Cortex of kidney (tissue), 1 donor: Measurements from ENCODE around the gene LILRB2.
"Not testable (repeated sequence)": the region's sequence is repeated elsewhere in the genome, so short reads cannot be mapped to it uniquely, and the experiment has no call there.

Experiments
- DNase-seq: peaks from one replicate; lab custom pipeline; 2025; lab: John Stamatoyannopoulos, UW

LILRB2 gene

GRCh38 chr19:54273821-54274220 is 7.1 kb downstream of the LILRB2 start:
- no peak for DNase-seq

GRCh38 chr19:54272181-54272580 is 8.7 kb downstream of the LILRB2 start:
- DNase-seq, result not testable (repeated sequence)

DNA sequence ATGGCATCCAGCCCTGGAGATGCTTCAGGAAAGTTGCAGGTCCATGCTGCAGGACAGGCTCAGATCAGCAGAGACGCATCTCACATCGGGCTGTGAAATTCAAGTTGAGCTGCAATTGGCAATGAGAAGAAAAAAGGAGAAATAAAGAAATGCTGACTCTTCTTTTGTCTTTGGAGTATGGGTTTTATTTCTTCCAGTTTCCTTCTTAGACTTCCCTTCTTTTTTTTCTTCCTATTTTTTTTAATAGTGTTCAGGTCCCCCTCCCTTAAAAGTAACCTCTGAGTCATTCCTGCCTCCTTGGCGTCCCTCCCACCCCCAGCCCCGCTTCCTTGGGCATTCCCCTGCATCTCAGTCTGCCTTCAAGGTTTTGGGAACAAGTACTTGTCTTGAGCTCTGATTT is 9.3 kb downstream of the LILRB2 start:
- DNase-seq, result not testable (repeated sequence)

GRCh38 chr19:54271106-54271505 is 9.8 kb downstream of the LILRB2 start:
- DNase-seq, result no peak

DNA sequence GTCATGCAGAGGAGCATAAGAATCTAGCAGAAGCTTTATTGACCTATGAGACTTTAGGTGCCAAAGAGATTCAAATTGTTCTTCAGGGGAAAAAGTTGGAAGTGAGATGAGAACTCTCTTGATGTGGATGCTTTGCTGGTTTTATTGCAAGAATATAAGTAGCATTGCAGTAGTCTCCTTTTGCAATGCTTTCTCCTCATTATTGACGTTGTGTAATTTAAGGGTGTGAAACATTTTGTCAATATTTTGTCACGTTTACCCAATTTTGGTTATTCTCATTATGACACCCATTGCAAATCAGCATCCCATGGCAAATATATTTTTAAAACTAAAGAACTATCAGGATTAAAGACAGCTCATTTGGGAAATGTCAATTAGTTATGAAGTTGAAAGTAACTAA is 12.0 kb downstream of the LILRB2 start:
- no peak for DNase-seq

DNA sequence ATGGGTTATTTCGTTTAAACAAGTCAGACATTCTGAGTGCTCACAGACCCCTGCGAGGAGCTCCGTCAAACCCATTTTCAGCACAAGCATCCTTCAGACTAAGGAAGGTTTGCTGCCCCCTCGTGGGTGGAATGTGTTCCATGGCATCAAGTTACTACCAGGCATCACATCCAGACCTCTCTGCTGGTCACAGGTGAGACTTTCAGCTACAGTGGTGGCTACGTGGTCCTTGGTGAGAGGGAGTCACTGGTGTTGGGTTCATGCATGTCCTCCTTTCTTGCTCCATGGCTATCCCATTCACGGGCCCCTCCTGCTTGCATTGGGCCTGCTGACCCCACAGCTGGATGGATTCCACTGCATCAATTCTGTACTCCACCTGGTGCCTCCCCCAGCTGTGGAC is 14.8 kb downstream of the LILRB2 start:
- DNase-seq, result no peak

GRCh38 chr19:54262470-54262869 is 18.4 kb downstream of the LILRB2 start:
- no peak for DNase-seq

DNA sequence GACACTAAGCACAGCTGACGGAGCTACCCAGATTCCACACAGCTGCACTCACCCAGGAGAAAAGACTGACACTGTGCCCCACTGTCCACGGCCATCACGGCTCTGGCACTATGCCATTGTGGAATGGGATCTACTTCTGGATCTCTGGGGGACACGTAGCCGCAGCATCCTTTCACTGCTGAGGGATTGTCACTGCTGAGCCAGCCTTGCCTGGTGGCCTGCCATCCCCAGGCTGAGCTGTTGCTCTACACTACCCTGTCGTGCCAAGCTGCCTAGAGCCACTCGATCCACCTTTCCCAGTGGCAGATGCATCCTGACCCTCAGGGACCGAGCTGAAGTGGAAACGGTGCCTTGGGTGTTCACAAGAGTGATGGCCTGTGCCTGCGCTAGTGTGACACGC is 18.8 kb downstream of the LILRB2 start:
- no peak for DNase-seq

DNA sequence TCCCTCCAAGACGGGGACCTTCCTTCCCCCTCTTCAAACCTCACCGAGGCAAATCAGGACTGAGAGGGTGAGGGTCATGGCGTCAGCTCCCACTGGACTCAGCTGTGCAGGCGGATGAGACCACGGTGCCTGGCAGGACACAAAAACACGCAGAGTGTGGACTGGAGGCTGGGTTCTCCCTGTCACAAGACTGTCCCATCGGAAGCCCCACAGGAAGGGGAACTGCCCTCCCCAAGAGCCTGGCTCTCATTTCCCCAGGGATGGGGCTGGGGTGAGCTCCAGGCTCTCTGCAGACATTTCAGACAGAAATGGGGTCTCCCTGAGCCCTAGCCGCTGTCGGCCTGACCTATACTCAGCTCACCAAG is 23.8 kb downstream of the LILRB2 start, which contains the start of gene LILRB5:
TSS of gene LILRB5 (minus strand) at position 158 of the 365 bp plus-strand sequence. CDS start at position 78, 80 bp downstream.
- no peak for DNase-seq

DNA sequence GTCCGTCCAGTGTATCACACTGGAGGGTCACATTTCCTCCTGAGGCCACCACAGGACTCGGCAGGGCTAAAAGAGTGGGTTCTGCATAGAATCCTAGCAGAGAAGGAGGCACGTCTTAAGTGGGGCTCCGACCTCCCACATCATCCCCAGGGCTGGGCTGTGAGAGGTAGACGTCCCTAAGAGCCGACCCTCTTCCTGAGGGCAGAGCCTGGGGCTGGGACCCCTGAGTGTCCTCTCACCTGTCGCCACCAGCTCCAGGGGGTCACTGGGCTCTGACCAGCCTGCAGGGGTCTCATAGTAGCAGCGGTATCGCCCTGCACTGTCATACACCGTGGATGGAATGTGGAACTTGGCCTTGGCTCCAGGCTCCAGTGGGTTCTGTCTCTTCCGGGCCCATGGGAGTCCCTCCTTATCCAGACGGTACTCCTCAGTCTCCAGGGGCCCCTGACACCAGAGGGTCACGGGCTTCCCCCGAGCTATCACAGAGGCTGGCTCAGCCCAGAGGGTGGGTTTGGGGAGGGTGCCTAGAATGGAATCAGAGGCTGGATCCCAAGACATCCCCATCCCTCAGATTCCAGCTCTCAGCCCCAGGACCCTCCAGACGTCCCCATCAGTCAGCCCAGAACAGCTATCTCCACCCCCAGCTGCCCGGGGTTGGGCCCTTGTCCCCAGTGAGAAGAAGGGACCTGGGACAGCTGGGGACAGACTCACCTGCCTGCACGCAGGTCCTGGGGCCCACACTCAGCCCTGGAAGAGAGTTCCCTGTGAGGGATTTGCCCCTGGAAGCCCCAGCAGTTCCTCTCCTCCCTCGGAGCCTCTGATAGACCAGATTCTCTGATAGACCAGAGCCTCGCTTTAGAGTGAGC is 24.4 kb downstream of the LILRB2 start:
- DNase-seq, result no peak

GRCh38 chr19:54255105-54255775 is 25.7 kb downstream of the LILRB2 start:
- no peak for DNase-seq

DNA sequence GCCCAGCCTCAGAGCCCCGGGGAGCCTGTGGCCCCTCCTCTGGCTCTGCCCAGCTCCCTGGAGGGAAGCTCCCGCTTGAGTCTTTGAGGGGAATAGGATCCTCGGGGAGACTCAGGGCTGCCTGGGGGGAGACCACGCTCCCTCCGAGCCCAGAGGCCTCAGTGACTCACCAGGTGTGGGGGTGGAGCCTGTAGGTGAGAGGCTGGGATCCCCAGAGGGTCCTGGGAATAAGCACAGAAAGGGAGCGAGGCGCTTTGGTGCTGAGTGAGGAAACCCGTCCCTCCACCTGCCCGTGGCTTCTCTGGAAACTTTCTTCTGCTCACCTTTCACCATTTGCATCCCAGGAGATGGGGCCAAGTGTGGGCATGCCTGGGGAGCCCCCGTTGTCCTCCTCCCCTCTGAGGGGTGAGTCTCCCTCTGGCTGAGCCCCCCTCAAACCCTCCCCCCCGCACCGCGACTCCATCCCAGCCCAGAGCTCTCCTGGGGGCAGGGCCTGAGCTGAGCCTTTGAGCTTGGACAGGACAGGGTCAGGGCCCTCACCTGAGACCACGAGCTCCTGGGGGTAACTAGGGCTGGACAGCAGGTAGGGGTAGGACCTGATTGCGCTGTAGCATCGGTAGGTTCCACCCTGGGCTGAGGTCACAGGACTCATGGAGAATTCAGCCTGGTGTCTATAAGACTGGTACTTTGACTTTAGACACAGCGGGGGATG is 26.6 kb downstream of the LILRB2 start:
- no peak for DNase-seq

- no peak for DNase-seq
These were observed 27.3 kb downstream of the LILRB2 start for GRCh38 chr19:54253331-54254194.

GRCh38 chr19:54252845-54253244 is 28.1 kb downstream of the LILRB2 start:
- DNase-seq, result no peak

DNA sequence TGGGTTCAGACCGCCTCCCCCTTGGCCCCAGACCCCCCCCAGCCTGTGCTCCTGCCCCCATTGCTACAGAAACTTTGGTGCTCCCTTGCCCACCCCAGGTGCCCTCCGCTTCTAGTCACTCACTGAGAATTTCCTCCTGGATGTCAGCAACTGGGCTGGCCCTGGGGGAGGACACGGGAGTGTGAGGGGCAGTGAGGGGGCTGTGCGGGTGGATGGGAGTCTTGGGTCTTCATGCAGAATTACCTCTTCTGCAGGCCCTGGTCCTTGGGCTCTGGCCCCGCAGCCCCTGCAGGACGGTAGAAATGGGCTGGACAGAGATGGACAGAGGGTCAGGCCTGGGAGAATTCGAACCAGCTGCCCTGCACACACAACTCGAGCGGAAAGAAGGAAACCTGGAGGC is 28.7 kb downstream of the LILRB2 start:
- DNase-seq, result no peak

DNA sequence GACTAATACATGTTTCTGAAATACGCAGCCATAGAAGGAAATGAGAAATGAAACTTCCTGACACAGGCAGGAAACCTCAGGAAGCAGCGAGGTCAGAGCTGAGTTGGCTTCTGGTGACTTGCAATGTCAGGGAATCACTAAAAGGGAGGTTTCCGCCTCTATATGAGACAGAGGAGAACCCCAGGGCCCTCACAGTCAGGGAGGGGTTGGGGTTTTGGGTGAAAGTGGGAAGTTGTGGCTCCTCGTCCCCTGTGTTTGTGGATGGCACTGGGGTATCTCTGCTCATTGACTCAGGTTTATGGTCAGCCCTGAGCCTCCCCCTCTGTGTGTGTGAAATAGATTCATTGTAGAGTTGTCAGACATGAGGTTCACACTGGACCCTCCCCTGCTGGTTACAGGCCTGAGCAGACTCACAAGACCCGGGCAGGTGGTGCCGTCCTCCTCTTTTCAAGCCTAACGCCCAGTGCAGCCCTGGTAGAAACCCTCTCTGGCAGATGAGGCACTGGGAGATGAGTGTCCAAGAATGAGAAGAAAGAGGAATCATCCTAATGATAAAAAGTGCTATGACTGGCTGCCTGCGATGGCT is 32.8 kb downstream of the LILRB2 start:
- no peak for DNase-seq

DNA sequence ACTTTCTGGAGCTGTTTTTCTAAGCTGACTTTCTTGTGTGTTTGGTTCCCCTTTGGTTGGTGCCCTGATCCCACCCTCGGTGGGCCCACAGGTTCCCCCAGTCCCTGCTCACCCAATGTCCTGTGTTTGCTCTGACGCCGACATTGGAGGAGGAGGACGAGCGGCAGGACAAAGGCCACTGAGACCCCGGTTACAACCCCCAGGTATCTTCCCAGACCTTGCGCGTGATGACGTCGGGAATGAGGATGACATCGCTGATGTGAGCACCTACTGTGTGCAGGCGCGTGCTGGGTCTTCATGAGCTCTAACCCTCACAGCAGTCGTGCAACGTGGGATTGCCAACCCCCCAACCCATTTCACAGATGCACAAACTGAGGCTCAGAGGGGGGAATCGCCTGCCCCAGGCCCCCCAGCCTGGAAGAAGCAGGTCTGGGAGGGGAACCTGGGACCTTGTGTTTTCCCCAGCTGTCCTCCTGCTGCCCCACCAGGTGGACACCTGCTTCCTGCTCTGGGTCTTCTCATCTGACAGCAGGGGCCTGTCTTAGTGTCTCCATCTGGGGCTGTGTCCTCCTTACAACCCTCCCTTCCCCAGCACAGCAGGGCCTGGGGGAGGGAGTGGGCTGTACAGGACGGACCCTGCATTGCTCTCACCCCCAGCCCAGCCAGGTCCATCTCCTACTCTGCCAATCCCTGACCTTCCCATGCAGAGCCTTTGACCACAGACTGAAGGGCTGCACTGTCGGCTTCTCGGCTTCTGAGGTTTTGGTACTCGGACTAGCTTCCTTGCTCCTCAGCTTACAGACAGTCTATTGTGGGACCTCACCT is 33.6 kb downstream of the LILRB2 start:
- DNase-seq, result no peak

DNA sequence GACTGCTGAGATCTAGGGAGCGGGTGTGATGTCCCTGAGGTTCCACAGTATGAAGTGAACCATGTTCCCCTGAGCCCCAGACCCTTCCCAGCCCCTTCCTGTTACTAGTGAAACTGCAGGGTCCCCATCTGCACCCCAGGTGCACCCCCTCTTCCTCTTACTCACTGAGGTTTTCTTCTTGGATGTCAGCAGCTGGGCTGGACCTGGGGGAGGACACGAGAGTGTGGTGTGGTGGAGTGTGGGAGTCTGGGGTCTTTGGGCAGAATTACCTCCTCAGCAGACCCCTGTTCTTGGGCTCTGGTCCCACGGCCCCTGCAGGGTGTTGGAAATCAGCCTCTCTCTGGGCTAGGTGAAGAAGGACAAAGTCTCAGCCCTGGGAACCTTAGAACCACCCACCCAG is 35.0 kb downstream of the LILRB2 start:
- no peak for DNase-seq

GRCh38 chr19:54243809-54244208 is 37.1 kb downstream of the LILRB2 start:
- not testable (repeated sequence) for DNase-seq

DNA sequence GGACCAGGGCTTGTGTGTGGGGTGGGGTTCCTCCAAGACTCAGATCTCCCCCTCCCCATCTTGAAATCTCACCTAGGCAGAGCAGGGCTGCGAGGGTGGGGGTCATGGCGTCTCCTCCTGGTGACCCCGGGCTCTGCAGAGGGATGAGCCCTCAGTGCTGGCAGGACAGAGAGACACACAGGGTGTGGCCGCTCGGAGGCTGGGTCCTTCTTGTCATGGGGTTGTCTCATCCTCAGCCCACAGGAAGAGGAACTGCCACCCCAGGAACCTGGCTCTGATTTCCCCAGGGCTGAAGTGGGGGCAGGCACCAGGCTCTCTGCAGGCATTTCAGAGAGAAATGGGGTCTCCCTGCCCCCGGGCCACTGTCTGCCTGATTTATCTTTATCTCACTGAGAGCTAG is 38.3 kb downstream of the LILRB2 start, which contains the start of gene LILRA6:
TSS of gene LILRA6 (minus strand) at position 145 of the 400 bp plus-strand sequence.
- DNase-seq, result not testable (repeated sequence)
